ENCODE results near the gene BANK1.

The BANK1 gene

DNA sequence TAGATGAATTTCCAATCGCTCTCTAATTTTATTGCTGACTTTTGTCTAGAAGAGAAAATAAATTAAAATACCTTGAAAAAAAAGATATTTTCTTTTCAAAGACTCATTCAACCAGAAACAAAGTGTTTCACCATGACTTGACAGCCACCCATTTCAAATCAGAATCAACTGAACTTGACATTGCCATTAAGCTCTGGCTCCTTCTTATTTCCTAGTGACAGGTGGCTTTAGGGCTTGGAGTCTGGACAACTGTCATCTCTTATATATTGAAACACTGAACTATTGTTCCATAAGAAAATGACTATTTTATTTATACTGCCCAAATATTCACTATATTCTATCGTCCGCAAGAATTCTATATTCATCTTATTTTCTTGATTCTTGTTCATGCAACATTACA, 325.6 kb downstream of the BANK1 start:
- no peak for DNase-seq (ENCODE audit: low read depth in 4 of 4, low spot score in 1 of 4)

DNA sequence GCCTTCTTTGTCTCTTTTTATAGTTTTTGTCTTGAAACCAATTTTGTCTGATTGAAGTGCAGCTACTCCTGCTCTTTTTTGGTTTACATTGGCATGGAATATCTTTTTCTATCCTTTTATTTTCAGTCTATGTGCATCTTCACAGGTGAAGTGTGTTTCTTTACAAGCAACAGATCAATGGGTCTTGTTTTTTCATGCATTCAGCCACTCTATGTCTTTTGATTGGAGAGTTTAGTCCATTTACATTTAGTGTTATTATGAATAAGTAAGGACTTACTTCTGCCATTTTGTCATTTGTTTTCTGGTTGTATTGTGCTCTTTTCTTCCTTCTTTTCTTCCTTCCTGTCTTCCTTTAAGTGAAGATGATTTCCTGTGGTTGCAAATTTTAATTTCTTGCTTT, 330.3 kb downstream of the BANK1 start:
- DNase-seq (ENCODE audit: low read depth in 4 of 4, low spot score in 1 of 4) = no peak
